K562 (cell line): ENCODE measurements around the gene ZNRF1. TPM values are rescaled to one million over a fixed set of nuclear protein-coding genes. Genes with fewer than 3 reads are reported as not detected.

Experiments used
- ATF3 ChIP-seq, 2 experiments: fragments of 450-650 bp in 1 of 2; sonication (generic) in 1 of 2; formaldehyde crosslinking in 1 of 2; IDR thresholded peaks in 1 of 2; conservative IDR thresholded peaks in 1 of 2; 2 replicates each; pipeline versions ENCODE4 v1.6.1 to v1.8.1; 2016 to 2023; ENCODE audit warnings: mild to moderate bottlenecking in 2 of 2, moderate library complexity in 2 of 2, inconsistent platforms in 1 of 2, missing genetic modification reagents in 1 of 2
- CBX5 ChIP-seq: IDR thresholded peaks from 2 replicates; pipeline ENCODE4 v1.6.1; 2014; ENCODE audit warnings: low read depth, borderline replicate concordance
- ERF ChIP-seq: fragments of 450-650 bp; formaldehyde crosslinking; IDR thresholded peaks from 2 replicates; pipeline ENCODE4 v1.4.0; 2020; ENCODE audit warnings: mild to moderate bottlenecking, mixed read lengths
- GABPA ChIP-seq: fragments of 200-800 bp; sonication (Bioruptor generic); conservative IDR thresholded peaks from 2 replicates; pipeline ENCODE4 v1.6.1; 2016; ENCODE audit warnings: low read depth, missing genetic modification characterization, missing compliant biosample characterization
- HMG20B ChIP-seq: fragments of 250-450 bp; sonication (Bioruptor Pico); IDR thresholded peaks from 2 replicates; pipeline ENCODE4 v1.5.0; 2021; ENCODE audit warnings: mild to moderate bottlenecking
- MITF ChIP-seq: IDR thresholded peaks from 2 replicates; pipeline ENCODE4 v1.6.1; 2014; ENCODE audit warnings: antibody characterized with exemption
- MXD1 ChIP-seq: fragments of 250-450 bp; sonication (Bioruptor Pico); IDR thresholded peaks from 2 replicates; pipeline ENCODE4 v1.8.0; 2021; ENCODE audit warnings: borderline replicate concordance, mild to moderate bottlenecking, moderate library complexity; ENCODE audit not compliant: poor library complexity, severe bottlenecking
- NR0B1 ChIP-seq: fragments of 450-650 bp; IDR thresholded peaks from one replicate; pipeline ENCODE4 v1.6.1; 2018; ENCODE audit warnings: mild to moderate bottlenecking, moderate library complexity; ENCODE audit not compliant: partially characterized antibody
- PHF20 ChIP-seq: fragments of 450-650 bp; IDR thresholded peaks from 2 replicates; pipeline ENCODE4 v1.6.1; 2018; ENCODE audit not compliant: partially characterized antibody
- PHTF2 ChIP-seq: fragments of 250-450 bp; sonication (Bioruptor Pico); IDR thresholded peaks from 2 replicates; pipeline ENCODE4 v1.5.0; 2021; ENCODE audit warnings: mild to moderate bottlenecking
- RUNX1 ChIP-seq: sonication (generic); IDR thresholded peaks from 2 replicates; pipeline ENCODE4 v1.6.1; 2016; ENCODE audit warnings: antibody characterized with exemption, low read depth
- SOX6 ChIP-seq: fragments of 450-650 bp; IDR thresholded peaks from 2 replicates; pipeline ENCODE4 v1.6.1; 2014; ENCODE audit warnings: mild to moderate bottlenecking
- SREBF2 ChIP-seq: sonication (generic); formaldehyde crosslinking; IDR thresholded peaks from 2 replicates; pipeline ENCODE4 v1.4.0; 2020; ENCODE audit warnings: mild to moderate bottlenecking, missing genetic modification reagents
- ZNF316 ChIP-seq: fragments of 450-650 bp; IDR thresholded peaks from 2 replicates; pipeline ENCODE4 v1.6.1; 2016
- ZNF395 ChIP-seq: fragments of 200-800 bp; sonication (Bioruptor generic); IDR thresholded peaks from 2 replicates; pipeline ENCODE4 v1.6.1; 2017; ENCODE audit warnings: missing genetic modification characterization, missing compliant biosample characterization
- ZNF583 ChIP-seq: fragments of 250-450 bp; sonication (Bioruptor Pico); IDR thresholded peaks from 2 replicates; pipeline ENCODE4 v1.4.0; 2020
- polyA plus RNA-seq, 8 experiments: library from polyadenylated mRNA; depleted of rRNA in 4 of 8; stranded (reverse) in 5 of 8; unstranded in 3 of 8; fragments of >200 nt; fragmentation: Nextera tagmentation in 2 of 8; fragmentation: Illumina TruSeq in 1 of 8; extraction: Ambion mirVana in 2 of 8; extraction: Trizol in 1 of 8; gene quantifications; 2 replicates each; pipeline versions ENCODE4 v1.2.1 to v1.2.3, GENCODE V29; 2011 to 2014; ENCODE audit warnings: inconsistent platforms in 1 of 8, missing spikeins in 1 of 8
- total RNA-seq, 7 experiments: library from RNA; depleted of rRNA in 6 of 7; stranded (reverse); fragments of >200 nt in 6 of 7; fragmentation: Illumina TruSeq in 2 of 7; extraction: Trizol in 2 of 7; gene quantifications; 2 replicates each; pipeline versions ENCODE4 v1.2.1 to v1.2.3, GENCODE V29; 2011 to 2021; ENCODE audit warnings: low replicate concordance in 1 of 7

Gene ZNRF1
- total and polyA plus RNA-seq, 9 of the 15 experiments (the other 6 are each of a cell fraction or from before 2014, with no cell fraction given): 9.5 to 37.7 (median 20.0) TPM

- no peak for TF ChIP-seq NR0B1
- TF ChIP-seq ZNF316: peak; percentile 83
- peak; percentile 30; the same call in 1 of the 2 replicates for TF ChIP-seq SOX6
- TF ChIP-seq GABPA (tag): no peak
- TF ChIP-seq MITF: peak; percentile 40; the same call in 1 of the 2 replicates
- TF ChIP-seq CBX5: no peak
- 0 out of 2 replicates have a peak, but pooled peaks have one; percentile 20 for TF ChIP-seq ERF (CRISPR knock-in tag)
- no peak for TF ChIP-seq ZNF583 (CRISPR knock-in tag)
- TF ChIP-seq ATF3 (IDR thresholded peaks at IDR 0.05): peak; percentile 35; the same call in 1 of the 2 replicates
- TF ChIP-seq ATF3 (CRISPR knock-in tag; conservative IDR thresholded peaks at IDR 0.05): no peak
- no peak for TF ChIP-seq SREBF2 (CRISPR knock-in tag)
- TF ChIP-seq PHF20: no peak
- 0 out of 2 replicates have a peak, but pooled peaks have one; percentile 25 for TF ChIP-seq ZNF395 (CRISPR knock-in tag)
- no peak for TF ChIP-seq RUNX1
- no peak for TF ChIP-seq MXD1
- TF ChIP-seq PHTF2 (CRISPR knock-in tag): no peak
- no peak for TF ChIP-seq HMG20B (CRISPR knock-in tag)
Observed at GRCh38 chr16:75070012-75070841, 71.4 kb downstream of the ZNRF1 start (continued).
